ENCODE measurements around the gene SPRYD7. TPM values are rescaled to one million over a fixed set of nuclear protein-coding genes. Genes with fewer than 3 reads are reported as not detected.

The SPRYD7 gene
- total RNA-seq, 1 donor from 2014 or later = 4.6 TPM

- DNase-seq (ENCODE audit: low spot score) = peak; percentile 70
- no peaks in the 10 kb centered on the region for H3K27me3 Mint-ChIP-seq (ENCODE audit: unreplicated experiment)
- no peak overlapping the region for H3K27ac Mint-ChIP-seq (ENCODE audit: unreplicated experiment)
- TF ChIP-seq CTCF (IDR thresholded peaks at IDR 0.05; ENCODE audit: unreplicated experiment) = peak; percentile 91
- H3K4me1 Mint-ChIP-seq (ENCODE audit: unreplicated experiment) = no peaks in the 10 kb centered on the region
- no peaks in the 10 kb centered on the region for H3K9me3 Mint-ChIP-seq (ENCODE audit: unreplicated experiment)
- no peaks in the 10 kb centered on the region for H3K36me3 Mint-ChIP-seq (ENCODE audit: low read depth, unreplicated experiment)
- no peak overlapping the region for H3K4me3 Mint-ChIP-seq (ENCODE audit: unreplicated experiment)
Measured at GRCh38 chr13:49976314-49977258, 40.4 kb upstream of the SPRYD7 start.

GRCh38 chr13:49975826-49976225, 39.7 kb upstream of the SPRYD7 start:
- H3K36me3 Mint-ChIP-seq (ENCODE audit: low read depth, unreplicated experiment) = no peaks in the 10 kb centered on the region

DNA sequence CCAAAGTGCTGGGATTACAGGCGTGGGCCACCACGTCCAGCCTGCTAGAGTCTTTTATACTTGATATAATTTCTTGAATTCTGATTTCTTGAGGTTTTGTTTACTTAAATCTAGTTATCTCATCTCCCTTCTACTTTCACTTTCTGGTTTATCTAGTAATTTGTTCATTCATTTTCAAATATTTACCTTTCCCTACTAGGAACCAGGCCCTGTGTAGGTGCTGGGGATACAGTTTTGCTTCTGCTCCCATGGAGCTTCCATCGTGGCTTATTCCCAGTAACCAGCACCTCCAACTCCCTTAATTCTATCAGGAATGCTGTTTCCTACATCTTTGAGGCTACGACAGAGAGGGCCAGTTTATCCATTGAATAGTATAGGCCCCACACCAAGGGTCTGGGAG, 36.6 kb upstream of the SPRYD7 start:
- TF ChIP-seq CTCF (IDR thresholded peaks at IDR 0.05; ENCODE audit: unreplicated experiment) = no peak
- H3K27me3 Mint-ChIP-seq (ENCODE audit: unreplicated experiment) = no peaks in the 10 kb centered on the region
- H3K9me3 Mint-ChIP-seq (ENCODE audit: unreplicated experiment) = no peaks in the 10 kb centered on the region
- H3K4me3 Mint-ChIP-seq (ENCODE audit: unreplicated experiment) = no peak overlapping the region
- no peak overlapping the region for H3K27ac Mint-ChIP-seq (ENCODE audit: unreplicated experiment)
- H3K4me1 Mint-ChIP-seq (ENCODE audit: unreplicated experiment) = no peaks in the 10 kb centered on the region
- no peak for DNase-seq (ENCODE audit: low spot score)
- H3K36me3 Mint-ChIP-seq (ENCODE audit: low read depth, unreplicated experiment) = no peaks in the 10 kb centered on the region

More at GRCh38 chr13:49975826-49976225, 39.7 kb upstream of the SPRYD7 start:
- no peaks in the 10 kb centered on the region for H3K9me3 Mint-ChIP-seq (ENCODE audit: unreplicated experiment)
- no peak overlapping the region for H3K4me3 Mint-ChIP-seq (ENCODE audit: unreplicated experiment)
- H3K27ac Mint-ChIP-seq (ENCODE audit: unreplicated experiment) = no peak overlapping the region
- TF ChIP-seq CTCF (IDR thresholded peaks at IDR 0.05; ENCODE audit: unreplicated experiment) = no peak
- H3K27me3 Mint-ChIP-seq (ENCODE audit: unreplicated experiment) = no peaks in the 10 kb centered on the region
- no peaks in the 10 kb centered on the region for H3K4me1 Mint-ChIP-seq (ENCODE audit: unreplicated experiment)
- no peak for DNase-seq (ENCODE audit: low spot score)

GRCh38 chr13:49967456-49967855, 31.3 kb upstream of the SPRYD7 start:
- Mint-ChIP-seq H3K27ac (ENCODE audit: unreplicated experiment) (no peak overlapping the region), H3K4me1 (ENCODE audit: unreplicated experiment) (no peaks in the 10 kb centered on the region), H3K9me3 (ENCODE audit: unreplicated experiment) (no peaks in the 10 kb centered on the region), H3K4me3 (ENCODE audit: unreplicated experiment) (no peak overlapping the region), H3K36me3 (ENCODE audit: low read depth, unreplicated experiment) (no peaks in the 10 kb centered on the region), H3K27me3 (ENCODE audit: unreplicated experiment) (peaks cover 1% of the 10 kb centered on the region)
- no peak for DNase-seq (ENCODE audit: low spot score)
- no peak for TF ChIP-seq CTCF (IDR thresholded peaks at IDR 0.05; ENCODE audit: unreplicated experiment)

DNA sequence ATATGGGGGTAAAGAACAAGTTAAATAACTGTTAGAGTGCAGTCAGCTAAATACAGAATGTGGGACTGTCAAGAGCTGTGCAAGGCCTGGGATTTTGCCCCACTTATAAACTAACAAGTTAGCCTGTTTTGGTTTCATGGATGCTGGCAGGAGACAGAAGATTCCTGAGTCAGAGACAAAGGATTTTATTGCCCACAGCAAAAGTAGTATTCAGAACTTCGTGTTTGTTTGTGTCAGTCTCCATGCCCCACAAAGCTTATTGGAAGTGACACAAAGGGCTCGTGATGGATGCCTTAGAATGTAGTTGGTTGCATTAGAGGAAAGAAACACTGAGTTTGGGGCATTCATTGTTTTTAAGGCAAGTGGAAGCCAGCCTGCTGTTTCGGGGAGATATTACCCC, 22.2 kb upstream of the SPRYD7 start:
- no peak for TF ChIP-seq CTCF (IDR thresholded peaks at IDR 0.05; ENCODE audit: unreplicated experiment)
- Mint-ChIP-seq H3K27ac (ENCODE audit: unreplicated experiment) (no peak overlapping the region), H3K9me3 (ENCODE audit: unreplicated experiment) (no peaks in the 10 kb centered on the region), H3K4me1 (ENCODE audit: unreplicated experiment) (no peaks in the 10 kb centered on the region), H3K36me3 (ENCODE audit: low read depth, unreplicated experiment) (no peaks in the 10 kb centered on the region), H3K4me3 (ENCODE audit: unreplicated experiment) (no peak overlapping the region), H3K27me3 (ENCODE audit: unreplicated experiment) (peaks cover 1% of the 10 kb centered on the region)
- no peak for DNase-seq (ENCODE audit: low spot score)

Data from endothelial cell (in vitro differentiated cells).